GM18498 (cell line): Measurements from ENCODE around the gene DNAJB7.
"Not testable (repeated sequence)": the region's sequence is repeated elsewhere in the genome, so short reads cannot be mapped to it uniquely, and the experiment has no call there.

Experiments
- ATAC-seq: cut with Tn5 transposase; IDR thresholded peaks from one replicate; pipeline ENCODE4 v1.9.1; 2021; ENCODE audit warnings: mild to moderate bottlenecking, moderate library complexity; ENCODE audit not compliant: unreplicated experiment

The DNAJB7 gene

GRCh38 chr22:40845816-40846215, 16.1 kb downstream of the DNAJB7 start:
- not testable (repeated sequence) for ATAC-seq

- no peak for ATAC-seq
These were observed 17.0 kb downstream of the DNAJB7 start for GRCh38 chr22:40844951-40845350.

GRCh38 chr22:40838486-40838885, 23.4 kb downstream of the DNAJB7 start:
- ATAC-seq = no peak

GRCh38 chr22:40834619-40835018, 27.3 kb downstream of the DNAJB7 start:
- ATAC-seq = no peak

GRCh38 chr22:40829131-40829530, 32.8 kb downstream of the DNAJB7 start:
- ATAC-seq = no peak

- no peak for ATAC-seq
These were observed 34.8 kb downstream of the DNAJB7 start for GRCh38 chr22:40826984-40827741.

DNA sequence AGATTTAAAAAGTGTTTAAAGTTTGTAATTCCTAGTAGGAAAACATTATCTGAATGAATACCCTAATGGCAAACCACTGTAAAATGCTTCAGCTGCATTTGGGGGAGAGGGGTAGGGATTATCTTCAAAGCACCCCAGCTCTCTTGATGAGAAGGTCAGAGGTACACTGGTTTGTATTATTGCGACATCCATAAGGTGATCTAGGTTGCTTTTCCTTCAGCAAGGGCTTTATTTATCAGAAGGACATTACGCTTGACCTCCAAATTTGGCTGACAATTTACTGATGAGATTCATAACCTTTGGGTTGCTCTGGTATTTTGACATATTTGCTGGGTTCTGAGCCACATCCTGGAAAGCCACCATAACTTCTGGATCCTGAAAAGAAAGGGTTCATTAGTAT, 35.6 kb downstream of the DNAJB7 start:
- not testable (repeated sequence) for ATAC-seq

DNA sequence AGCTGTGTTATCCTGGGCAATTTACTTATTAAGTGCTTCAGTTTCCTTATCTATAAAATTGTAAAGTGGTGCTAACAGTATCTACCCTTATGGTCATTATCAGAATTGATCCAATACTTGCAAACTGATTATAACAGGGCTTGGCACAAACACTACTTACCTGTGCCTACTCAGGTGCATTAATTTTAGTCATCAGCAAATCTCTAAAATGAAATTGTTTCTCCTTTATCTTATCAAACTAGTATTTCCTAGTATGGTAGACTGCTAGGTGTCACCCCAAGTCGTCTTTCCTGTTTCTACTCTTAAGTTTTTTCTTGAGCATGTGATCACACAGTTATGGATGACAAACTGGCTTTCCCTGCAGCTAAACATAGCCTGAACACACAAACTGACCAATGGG, 38.5 kb downstream of the DNAJB7 start:
- ATAC-seq = no peak

- ATAC-seq = no peak
These were observed 42.2 kb downstream of the DNAJB7 start for GRCh38 chr22:40819599-40820140.

GRCh38 chr22:40818747-40819598, 42.9 kb downstream of the DNAJB7 start, which contains the start of gene SLC25A17:
Gene SLC25A17 (minus strand): TSS chr22:40819346. CDS start chr22:40819248, 98 bp downstream.
- peak; percentile 82 for ATAC-seq

GRCh38 chr22:40818192-40818746, 43.6 kb downstream of the DNAJB7 start:
- ATAC-seq = no peak

- no peak for ATAC-seq
These were observed 44.2 kb downstream of the DNAJB7 start for GRCh38 chr22:40817737-40818136.

GRCh38 chr22:40813912-40814315, 48.0 kb downstream of the DNAJB7 start:
- no peak for ATAC-seq
